GM10266 (cell line): ENCODE data around the gene SDK1.

Experiments
- DNase-seq: peaks from one replicate; pipeline ENCODE4 v3.0.0; 2012; ENCODE audit errors: extremely low spot score
- CTCF ChIP-seq: IDR thresholded peaks from 2 replicates; pipeline ENCODE4 v1.5.1; 2012; ENCODE audit warnings: mild to moderate bottlenecking, low read depth; ENCODE audit not compliant: control insufficient read depth, insufficient read depth; ENCODE audit errors: missing control alignments

SDK1 gene

GRCh38 chr7:3564231-3564630, 263.2 kb downstream of the SDK1 start:
- TF ChIP-seq CTCF, result no peak
- DNase-seq, result no peak

GRCh38 chr7:3568516-3568915, 267.5 kb downstream of the SDK1 start:
- no peak for DNase-seq
- no peak for TF ChIP-seq CTCF

GRCh38 chr7:3569643-3570042, 268.6 kb downstream of the SDK1 start:
- DNase-seq, result no peak
- no peak for TF ChIP-seq CTCF

- no peak for TF ChIP-seq CTCF
- DNase-seq, result no peak
Measured at GRCh38 chr7:3573151-3573550, 272.1 kb downstream of the SDK1 start.

GRCh38 chr7:3574386-3574785, 273.3 kb downstream of the SDK1 start:
- DNase-seq, result no peak
- TF ChIP-seq CTCF, result no peak

GRCh38 chr7:3575753-3576531, 274.9 kb downstream of the SDK1 start:
- TF ChIP-seq CTCF, result no peak
- DNase-seq, result no peak

GRCh38 chr7:3578399-3578798, 277.3 kb downstream of the SDK1 start:
- no peak for DNase-seq
- TF ChIP-seq CTCF, result no peak
